ENCODE results near the gene SUN5. TPM values are rescaled to one million over a fixed set of nuclear protein-coding genes. Genes with fewer than 3 reads are reported as not detected.

SUN5 gene
- polyA plus RNA-seq, 2 of the 4 experiments (the other 2 are of a cell fraction): not detected

DNA sequence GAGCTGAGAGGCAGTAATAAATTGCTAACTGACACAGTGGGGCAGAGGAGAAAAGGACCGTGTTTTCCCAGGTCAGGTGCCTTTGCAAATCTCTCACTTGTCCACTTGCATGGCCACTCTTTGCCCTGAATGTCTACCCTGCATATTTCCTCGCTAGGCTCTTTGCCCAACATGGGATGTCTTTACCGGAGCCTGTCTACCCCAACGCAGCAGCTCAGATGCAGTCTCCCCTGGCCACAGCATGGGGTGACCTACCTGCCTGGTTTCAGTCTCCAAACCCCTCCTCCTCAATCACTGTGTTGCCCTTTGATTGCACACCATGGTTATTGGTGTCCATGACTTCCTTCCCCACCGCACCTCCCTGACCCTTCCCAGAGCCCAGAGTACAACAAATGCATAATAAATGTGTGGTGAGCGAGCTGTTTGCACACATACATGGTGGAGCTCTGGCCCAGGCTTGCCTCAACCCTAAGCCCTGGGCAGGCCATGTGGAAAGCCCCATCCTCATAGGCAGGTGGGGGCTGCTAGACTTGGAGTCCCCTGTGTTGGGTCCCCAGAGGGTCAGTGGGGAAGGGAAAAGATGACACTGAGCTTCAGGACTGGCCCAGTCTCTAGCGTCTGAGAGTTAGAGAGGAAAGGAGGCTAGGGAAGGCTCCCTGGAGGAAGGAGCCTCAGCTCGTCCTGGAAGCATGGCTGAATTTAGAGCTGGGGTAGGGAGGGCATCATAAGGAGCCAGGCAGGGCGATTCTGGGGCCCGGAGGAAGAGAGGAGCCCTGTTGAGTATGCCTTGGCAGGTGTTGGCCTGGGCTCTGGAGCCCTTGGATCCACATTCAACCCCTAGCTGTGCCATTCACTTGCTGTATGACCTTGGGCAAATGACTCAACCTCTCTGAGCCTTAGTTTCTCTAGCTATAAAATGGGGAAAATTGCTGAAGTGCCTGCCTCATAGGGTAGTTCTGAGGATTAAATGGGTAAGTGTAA, 22.8 kb upstream of the SUN5 start:
- 39% methylated on average over 10 of the region's 10 CpGs for WGBS (ENCODE audit: missing lambda C conversion rate)
- POLR2A ChIA-PET: no interaction called here
- ATAC-seq (no peak), DNase-seq (ENCODE audit: low read depth in 1 of 2, low spot score in 1 of 2) (no peak), FAIRE-seq (no peak)
- Histone ChIP-seq H3K9me3 (no peaks in the 10 kb centered on the region), H3K27ac (no peak overlapping the region), H3K4me1 (no peaks in the 10 kb centered on the region), H3K4me3 (no peak overlapping the region), H3K4me2 (no peak overlapping the region)
- TF ChIP-seq FOXS1 (CRISPR knock-in tag; IDR thresholded peaks at IDR 0.05) (no peak), ZNF302 (CRISPR knock-in tag; IDR thresholded peaks at IDR 0.05) (no peak), JUNB (IDR thresholded peaks at IDR 0.05) (no peak), FOSL2 (IDR thresholded peaks at IDR 0.05) (no peak), FOSL2 (CRISPR knock-in tag; IDR thresholded peaks at IDR 0.05) (no peak), POLR2A (IDR thresholded peaks at IDR 0.05; ENCODE audit: low read length) (no peak), MYC (IDR thresholded peaks at IDR 0.05; ENCODE audit: borderline replicate concordance, low read length) (no peak), CBX2 (IDR thresholded peaks at IDR 0.05; ENCODE audit: borderline replicate concordance, low read depth) (no peak), CHD2 (IDR thresholded peaks at IDR 0.05; ENCODE audit: low read length, partially characterized antibody) (no peak), MAZ (IDR thresholded peaks at IDR 0.05; ENCODE audit: borderline replicate concordance, low read depth, low read length) (no peak), ESRRA (IDR thresholded peaks at IDR 0.05; ENCODE audit: borderline replicate concordance, low read length) (no peak), GATA3 (IDR thresholded peaks at IDR 0.05; ENCODE audit: borderline replicate concordance) (no peak), HDAC2 (IDR thresholded peaks at IDR 0.05) (no peak), ZFP36 (IDR thresholded peaks at IDR 0.05; ENCODE audit: borderline replicate concordance, partially characterized antibody) (no peak), RARB (CRISPR knock-in tag; IDR thresholded peaks at IDR 0.05) (no peak)
- TF ChIP-seq, protein P1, sequence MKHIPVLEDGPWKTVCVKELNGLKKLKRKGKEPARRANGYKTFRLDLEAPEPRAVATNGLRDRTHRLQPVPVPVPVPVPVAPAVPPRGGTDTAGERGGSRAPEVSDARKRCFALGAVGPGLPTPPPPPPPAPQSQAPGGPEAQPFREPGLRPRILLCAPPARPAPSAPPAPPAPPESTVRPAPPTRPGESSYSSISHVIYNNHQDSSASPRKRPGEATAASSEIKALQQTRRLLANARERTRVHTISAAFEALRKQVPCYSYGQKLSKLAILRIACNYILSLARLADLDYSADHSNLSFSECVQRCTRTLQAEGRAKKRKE (CRISPR knock-in tag; IDR thresholded peaks at IDR 0.05; ENCODE audit: low read depth): no peak
- TF ChIP-seq, protein P2, sequence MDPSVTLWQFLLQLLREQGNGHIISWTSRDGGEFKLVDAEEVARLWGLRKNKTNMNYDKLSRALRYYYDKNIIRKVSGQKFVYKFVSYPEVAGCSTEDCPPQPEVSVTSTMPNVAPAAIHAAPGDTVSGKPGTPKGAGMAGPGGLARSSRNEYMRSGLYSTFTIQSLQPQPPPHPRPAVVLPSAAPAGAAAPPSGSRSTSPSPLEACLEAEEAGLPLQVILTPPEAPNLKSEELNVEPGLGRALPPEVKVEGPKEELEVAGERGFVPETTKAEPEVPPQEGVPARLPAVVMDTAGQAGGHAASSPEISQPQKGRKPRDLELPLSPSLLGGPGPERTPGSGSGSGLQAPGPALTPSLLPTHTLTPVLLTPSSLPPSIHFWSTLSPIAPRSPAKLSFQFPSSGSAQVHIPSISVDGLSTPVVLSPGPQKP (IDR thresholded peaks at IDR 0.05; ENCODE audit: low read depth, low read length): no peak
- TF ChIP-seq, protein P3, sequence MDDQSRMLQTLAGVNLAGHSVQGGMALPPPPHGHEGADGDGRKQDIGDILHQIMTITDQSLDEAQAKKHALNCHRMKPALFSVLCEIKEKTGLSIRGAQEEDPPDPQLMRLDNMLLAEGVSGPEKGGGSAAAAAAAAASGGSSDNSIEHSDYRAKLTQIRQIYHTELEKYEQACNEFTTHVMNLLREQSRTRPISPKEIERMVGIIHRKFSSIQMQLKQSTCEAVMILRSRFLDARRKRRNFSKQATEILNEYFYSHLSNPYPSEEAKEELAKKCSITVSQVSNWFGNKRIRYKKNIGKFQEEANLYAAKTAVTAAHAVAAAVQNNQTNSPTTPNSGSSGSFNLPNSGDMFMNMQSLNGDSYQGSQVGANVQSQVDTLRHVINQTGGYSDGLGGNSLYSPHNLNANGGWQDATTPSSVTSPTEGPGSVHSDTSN (IDR thresholded peaks at IDR 0.05): no peak
- CTCF ChIA-PET: interaction anchor here (0.7 to 2.7 kb wide), 3 partner anchors 69 to 125 kb away, joined by 3 to 7 read pairs (median 4); no protein-coding TSS in a partner anchor

DNA sequence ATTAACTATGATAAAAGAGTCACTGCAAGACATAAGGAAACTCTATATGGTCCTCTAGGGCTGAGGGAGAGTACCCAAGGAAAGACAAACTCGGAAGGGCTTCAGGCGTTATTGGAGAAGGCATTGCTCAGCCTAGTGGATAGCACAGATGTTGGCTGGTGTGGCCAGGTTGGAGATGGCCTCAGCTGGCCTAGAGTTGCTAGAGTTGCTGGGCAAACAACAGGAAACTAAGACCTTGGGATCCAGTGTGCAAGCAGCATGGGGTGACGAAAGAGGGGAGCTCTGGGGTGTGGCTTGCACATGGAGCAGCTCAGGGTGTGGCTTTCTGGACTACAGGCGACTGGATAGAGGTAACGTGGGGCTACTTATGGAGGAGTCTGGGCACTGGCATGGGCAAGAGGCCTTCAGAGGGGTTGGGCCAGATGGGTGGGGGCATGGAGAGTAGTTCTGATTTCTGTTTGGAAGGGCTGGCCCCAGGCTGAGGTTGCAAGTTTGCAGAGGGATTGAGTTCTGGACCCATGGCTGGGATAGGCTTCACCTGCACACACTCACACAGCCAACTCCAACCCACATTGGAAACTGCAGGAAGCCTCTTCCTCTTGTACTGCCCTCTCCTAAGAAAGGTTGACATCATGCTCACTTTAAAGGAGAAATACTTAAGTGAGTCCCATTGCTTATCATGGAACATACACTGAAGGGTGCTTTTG, 22.0 kb upstream of the SUN5 start:
- Histone ChIP-seq H3K27ac (no peak overlapping the region), H3K4me1 (no peaks in the 10 kb centered on the region), H3K4me3 (no peak overlapping the region), H3K9me3 (no peaks in the 10 kb centered on the region), H3K4me2 (no peak overlapping the region)
- FAIRE-seq (no peak), DNase-seq (ENCODE audit: low read depth in 1 of 2, low spot score in 1 of 2) (no peak), ATAC-seq (no peak)
- POLR2A ChIA-PET: no interaction called here
- CTCF ChIA-PET: interaction anchor here (0.7 to 1.6 kb wide), 2 partner anchors 69 to 112 kb away, joined by 3 to 4 read pairs; no protein-coding TSS in a partner anchor
- WGBS (ENCODE audit: missing lambda C conversion rate): 5% methylated on average over 5 of the region's 5 CpGs
- TF ChIP-seq HOXB5 (CRISPR knock-in tag; IDR thresholded peaks at IDR 0.05) (no peak), KDM1A (IDR thresholded peaks at IDR 0.05; ENCODE audit: low read depth) (no peak), PHF8 (IDR thresholded peaks at IDR 0.05; ENCODE audit: borderline replicate concordance, low read depth) (no peak), CHD4 (IDR thresholded peaks at IDR 0.05; ENCODE audit: borderline replicate concordance) (no peak), ZC3H11A (IDR thresholded peaks at IDR 0.05) (no peak), SMC3 (IDR thresholded peaks at IDR 0.05) (no peak)
- TF ChIP-seq, protein P4, sequence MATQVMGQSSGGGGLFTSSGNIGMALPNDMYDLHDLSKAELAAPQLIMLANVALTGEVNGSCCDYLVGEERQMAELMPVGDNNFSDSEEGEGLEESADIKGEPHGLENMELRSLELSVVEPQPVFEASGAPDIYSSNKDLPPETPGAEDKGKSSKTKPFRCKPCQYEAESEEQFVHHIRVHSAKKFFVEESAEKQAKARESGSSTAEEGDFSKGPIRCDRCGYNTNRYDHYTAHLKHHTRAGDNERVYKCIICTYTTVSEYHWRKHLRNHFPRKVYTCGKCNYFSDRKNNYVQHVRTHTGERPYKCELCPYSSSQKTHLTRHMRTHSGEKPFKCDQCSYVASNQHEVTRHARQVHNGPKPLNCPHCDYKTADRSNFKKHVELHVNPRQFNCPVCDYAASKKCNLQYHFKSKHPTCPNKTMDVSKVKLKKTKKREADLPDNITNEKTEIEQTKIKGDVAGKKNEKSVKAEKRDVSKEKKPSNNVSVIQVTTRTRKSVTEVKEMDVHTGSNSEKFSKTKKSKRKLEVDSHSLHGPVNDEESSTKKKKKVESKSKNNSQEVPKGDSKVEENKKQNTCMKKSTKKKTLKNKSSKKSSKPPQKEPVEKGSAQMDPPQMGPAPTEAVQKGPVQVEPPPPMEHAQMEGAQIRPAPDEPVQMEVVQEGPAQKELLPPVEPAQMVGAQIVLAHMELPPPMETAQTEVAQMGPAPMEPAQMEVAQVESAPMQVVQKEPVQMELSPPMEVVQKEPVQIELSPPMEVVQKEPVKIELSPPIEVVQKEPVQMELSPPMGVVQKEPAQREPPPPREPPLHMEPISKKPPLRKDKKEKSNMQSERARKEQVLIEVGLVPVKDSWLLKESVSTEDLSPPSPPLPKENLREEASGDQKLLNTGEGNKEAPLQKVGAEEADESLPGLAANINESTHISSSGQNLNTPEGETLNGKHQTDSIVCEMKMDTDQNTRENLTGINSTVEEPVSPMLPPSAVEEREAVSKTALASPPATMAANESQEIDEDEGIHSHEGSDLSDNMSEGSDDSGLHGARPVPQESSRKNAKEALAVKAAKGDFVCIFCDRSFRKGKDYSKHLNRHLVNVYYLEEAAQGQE (IDR thresholded peaks at IDR 0.05): no peak
- TF ChIP-seq, protein P5, sequence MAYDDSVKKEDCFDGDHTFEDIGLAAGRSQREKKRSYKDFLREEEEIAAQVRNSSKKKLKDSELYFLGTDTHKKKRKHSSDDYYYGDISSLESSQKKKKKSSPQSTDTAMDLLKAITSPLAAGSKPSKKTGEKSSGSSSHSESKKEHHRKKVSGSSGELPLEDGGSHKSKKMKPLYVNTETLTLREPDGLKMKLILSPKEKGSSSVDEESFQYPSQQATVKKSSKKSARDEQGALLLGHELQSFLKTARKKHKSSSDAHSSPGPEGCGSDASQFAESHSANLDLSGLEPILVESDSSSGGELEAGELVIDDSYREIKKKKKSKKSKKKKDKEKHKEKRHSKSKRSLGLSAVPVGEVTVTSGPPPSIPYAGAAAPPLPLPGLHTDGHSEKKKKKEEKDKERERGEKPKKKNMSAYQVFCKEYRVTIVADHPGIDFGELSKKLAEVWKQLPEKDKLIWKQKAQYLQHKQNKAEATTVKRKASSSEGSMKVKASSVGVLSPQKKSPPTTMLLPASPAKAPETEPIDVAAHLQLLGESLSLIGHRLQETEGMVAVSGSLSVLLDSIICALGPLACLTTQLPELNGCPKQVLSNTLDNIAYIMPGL (CRISPR knock-in tag; IDR thresholded peaks at IDR 0.05; ENCODE audit: borderline replicate concordance): no peak
- TF ChIP-seq, protein P6, sequence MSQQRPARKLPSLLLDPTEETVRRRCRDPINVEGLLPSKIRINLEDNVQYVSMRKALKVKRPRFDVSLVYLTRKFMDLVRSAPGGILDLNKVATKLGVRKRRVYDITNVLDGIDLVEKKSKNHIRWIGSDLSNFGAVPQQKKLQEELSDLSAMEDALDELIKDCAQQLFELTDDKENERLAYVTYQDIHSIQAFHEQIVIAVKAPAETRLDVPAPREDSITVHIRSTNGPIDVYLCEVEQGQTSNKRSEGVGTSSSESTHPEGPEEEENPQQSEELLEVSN (IDR thresholded peaks at IDR 0.05; ENCODE audit: borderline replicate concordance, low read depth): no peak

Measured in A549 (cell line).